Lung (tissue), 12 donors: Measurements from ENCODE around the gene VTCN1. TPM values are rescaled to one million over a fixed set of nuclear protein-coding genes. Genes with fewer than 3 reads are reported as not detected.

Experiments
- ATAC-seq: fragments of 200-7000 bp; cut with Tn5 transposase; one replicate; pipeline ENCODE4 v1.9.1; 2020; ENCODE audit warnings: moderate number of reproducible peaks; ENCODE audit not compliant: insufficient read depth, low FRiP score
- DNase-seq, 3 donors: peaks; one replicate each; pipeline ENCODE4 v3.0.0-alpha.2; 2013 to 2017
- H3K27ac ChIP-seq, 2 donors: one replicate each; pipeline ENCODE4 v1.5.1; 2013; ENCODE audit warnings: mild to moderate bottlenecking in 2 of 2, moderate library complexity in 2 of 2, control low read depth in 1 of 2, inconsistent platforms in 1 of 2, low read depth in 1 of 2, low read length in 1 of 2
- H3K27me3 ChIP-seq, 3 donors: one replicate each; pipeline ENCODE4 v1.5.1; 2013; ENCODE audit warnings: low read length in 2 of 3; ENCODE audit not compliant: control insufficient read depth in 3 of 3, insufficient read depth in 3 of 3
- H3K36me3 ChIP-seq, 4 donors: one replicate each; pipeline ENCODE4 v1.5.1; 2013; ENCODE audit warnings: low read length in 4 of 4, mild to moderate bottlenecking in 1 of 4, moderate library complexity in 1 of 4; ENCODE audit not compliant: control insufficient read depth in 4 of 4, insufficient read depth in 4 of 4
- H3K4me1 ChIP-seq, 5 donors: one replicate each; pipeline ENCODE4 v1.5.1; 2013; ENCODE audit warnings: low read length in 5 of 5, mild to moderate bottlenecking in 2 of 5, moderate library complexity in 1 of 5; ENCODE audit not compliant: control insufficient read depth in 5 of 5, insufficient read depth in 5 of 5
- H3K4me3 ChIP-seq: one replicate; pipeline ENCODE4 v1.5.1; 2013; ENCODE audit warnings: mild to moderate bottlenecking, control low read depth, moderate library complexity
- H3K9ac ChIP-seq, 2 donors: one replicate each; pipeline ENCODE4 v1.5.1; 2013; ENCODE audit warnings: low read length in 2 of 2, control low read depth in 1 of 2; ENCODE audit not compliant: insufficient read depth in 1 of 2
- H3K9me3 ChIP-seq, 4 donors: one replicate each; pipeline ENCODE4 v1.5.1; 2013; ENCODE audit warnings: low read length in 3 of 4, mild to moderate bottlenecking in 1 of 4, moderate library complexity in 1 of 4; ENCODE audit not compliant: control insufficient read depth in 4 of 4, insufficient read depth in 3 of 4
- CTCF ChIP-seq: IDR thresholded peaks from 2 replicates; pipeline ENCODE4 v1.5.1; 2012; ENCODE audit warnings: mild to moderate bottlenecking; ENCODE audit errors: control extremely low read depth, extremely low read depth
- WGBS, 2 donors: extraction: QIAGEN DNeasy Blood & Tissue Kit; methylation state at CpG; one replicate each; pipeline ENCODE4 v1.1.7; 2013; 5-methylcytosine and 5-hydroxymethylcytosine counted together
- polyA plus RNA-seq, 2 donors: library from polyadenylated mRNA; stranded (reverse); fragments of 200-250 nt; gene quantifications; one replicate each; pipeline ENCODE4 v1.2.1, GENCODE V29; 2013
- total RNA-seq, 2 donors: library from RNA; depleted of rRNA in 1 of 2; stranded (reverse); fragments of >200 nt in 1 of 2; gene quantifications; one replicate each; pipeline ENCODE4 v1.2.1, GENCODE V29; 2014 to 2021
- donor health status: control.
- donor health status: control.
- donor health status: Bipolar disorder and iron deficiency.
- donor health status: healthy.
- donor health status: DM: yes; HTN: yes; CAD: no.

VTCN1 gene
- total and polyA plus RNA-seq, 4 donors = 0.45 to 3.9 (median 1.9) TPM

- ATAC-seq = no peak
- Histone ChIP-seq H3K36me3 (no peaks in the 10 kb centered on the region), H3K4me1 (no peaks in the 10 kb centered on the region), H3K4me3 (no peak overlapping the region), H3K9me3 (no peaks in the 10 kb centered on the region), H3K27me3 (no peaks in the 10 kb centered on the region), H3K27ac (no peak overlapping the region), H3K9ac (no peak overlapping the region)
- TF ChIP-seq CTCF = no peak
- WGBS, 2 donors = 88 to 92% methylated on average over 2 of the region's 2 CpGs
- no peak for DNase-seq
Observed at GRCh38 chr1:117142200-117142599, 68.5 kb downstream of the VTCN1 start.

- H3K4me1 ChIP-seq = no peaks in the 10 kb centered on the region
- DNase-seq (no peak), ATAC-seq (no peak)
- H3K36me3 ChIP-seq = no peaks in the 10 kb centered on the region
- H3K4me3 ChIP-seq = no peak overlapping the region
- no peak for TF ChIP-seq CTCF
- WGBS, 2 donors = 90 to 95% methylated on average over 1 of the region's 1 CpG
- H3K9me3 ChIP-seq = no peaks in the 10 kb centered on the region
- no peak overlapping the region for H3K27ac ChIP-seq
- no peaks in the 10 kb centered on the region for H3K27me3 ChIP-seq
- no peak overlapping the region for H3K9ac ChIP-seq
Observed at GRCh38 chr1:117138561-117138960, 72.2 kb downstream of the VTCN1 start.

- DNase-seq (no peak), ATAC-seq (no peak)
- no peak overlapping the region for H3K27ac ChIP-seq
- no peaks in the 10 kb centered on the region for H3K36me3 ChIP-seq
- WGBS, 2 donors = 93 to 96% methylated on average over 3 of the region's 3 CpGs
- no peak overlapping the region for H3K9ac ChIP-seq
- no peak for TF ChIP-seq CTCF
- H3K4me1 ChIP-seq = no peaks in the 10 kb centered on the region
- H3K9me3 ChIP-seq = no peaks in the 10 kb centered on the region
- no peaks in the 10 kb centered on the region for H3K27me3 ChIP-seq
- no peak overlapping the region for H3K4me3 ChIP-seq
Observed at GRCh38 chr1:117138106-117138505, 72.6 kb downstream of the VTCN1 start.

GRCh38 chr1:117137281-117137855 is 73.4 kb downstream of the VTCN1 start:
- TF ChIP-seq CTCF = no peak
- DNase-seq = no peak
- Histone ChIP-seq H3K4me1 (no peaks in the 10 kb centered on the region), H3K27me3 (no peaks in the 10 kb centered on the region), H3K36me3 (no peaks in the 10 kb centered on the region), H3K9ac (no peak overlapping the region), H3K4me3 (no peak overlapping the region), H3K27ac (no peak overlapping the region), H3K9me3 (no peaks in the 10 kb centered on the region)
- 79% methylated on average over 3 of the region's 3 CpGs for WGBS, 2 donors
- no peak for ATAC-seq
